ENCODE measurements around the gene CNTN5. TPM values are rescaled to one million over a fixed set of nuclear protein-coding genes. Genes with fewer than 3 reads are reported as not detected.
"Not testable (repeated sequence)": the region's sequence is repeated elsewhere in the genome, so short reads cannot be mapped to it uniquely, and the experiment has no call there.

The CNTN5 gene
- polyA plus RNA-seq, 1 of the 3 experiments (the other 2 are of a cell fraction) = not detected

GRCh38 chr11:99822846-99823565 lies 802.3 kb downstream of the CNTN5 start:
- H3K36me3 ChIP-seq (replicated peaks in 1 of 2; ENCODE audit: control insufficient read depth in 1 of 2, insufficient read depth in 2 of 2, low read length in 1 of 2) = no peaks in the 10 kb centered on the region
- H3K27ac ChIP-seq (ENCODE audit: low read depth in 2 of 2, low read length in 1 of 2) = no peak overlapping the region
- H3K4me1 ChIP-seq (ENCODE audit: control insufficient read depth in 1 of 2, insufficient read depth in 2 of 2, low read depth in 1 of 2, low read length in 1 of 2) = no peaks in the 10 kb centered on the region
- H3K9ac ChIP-seq = no peak overlapping the region
- POLR2A ChIA-PET = no interaction called here
- H3K79me2 ChIP-seq (ENCODE audit: insufficient read depth) = no peaks in the 10 kb centered on the region
- WGBS (ENCODE audit: low lambda C conversion rate) = 5% methylated on average over 6 of the region's 6 CpGs
- no peak overlapping the region for H3K4me2 ChIP-seq
- H2AFZ ChIP-seq (ENCODE audit: low read depth) = no peak overlapping the region
- no peaks in the 10 kb centered on the region for H3K9me2 ChIP-seq
- TF ChIP-seq CHD2 (IDR thresholded peaks at IDR 0.05; ENCODE audit: low read length, partially characterized antibody) = no peak
- no peak for TF ChIP-seq ZBTB33 (IDR thresholded peaks at IDR 0.05; ENCODE audit: borderline replicate concordance, low read depth)
- H3K27me3 ChIP-seq (ENCODE audit: insufficient read depth) = no peaks in the 10 kb centered on the region
- no peaks in the 10 kb centered on the region for H3K9me3 ChIP-seq
- CTCF ChIA-PET = no interaction called here
- no peak overlapping the region for H3K4me3 ChIP-seq (ENCODE audit: low read depth in 2 of 2, low read length in 1 of 2)
- DNase-seq = no peak
- H4K20me1 ChIP-seq (ENCODE audit: insufficient read depth) = no peaks in the 10 kb centered on the region
- H3F3A ChIP-seq (replicated peaks; ENCODE audit: insufficient read depth) = no peaks in the 10 kb centered on the region

GRCh38 chr11:99836739-99837138 lies 816.0 kb downstream of the CNTN5 start:
- POLR2A ChIA-PET, DNase-seq, CTCF ChIA-PET: not testable (repeated sequence)

GRCh38 chr11:99841885-99842284 lies 821.1 kb downstream of the CNTN5 start:
- no peaks in the 10 kb centered on the region for H3F3A ChIP-seq (replicated peaks; ENCODE audit: insufficient read depth)
- CTCF ChIA-PET = no interaction called here
- no peak overlapping the region for H3K27ac ChIP-seq (ENCODE audit: low read depth in 2 of 2, low read length in 1 of 2)
- H3K9ac ChIP-seq = no peak overlapping the region
- H3K9me3 ChIP-seq = no peaks in the 10 kb centered on the region
- no peaks in the 10 kb centered on the region for H3K27me3 ChIP-seq (ENCODE audit: insufficient read depth)
- no peaks in the 10 kb centered on the region for H4K20me1 ChIP-seq (ENCODE audit: insufficient read depth)
- POLR2A ChIA-PET = no interaction called here
- H2AFZ ChIP-seq (ENCODE audit: low read depth) = no peak overlapping the region
- no peaks in the 10 kb centered on the region for H3K79me2 ChIP-seq (ENCODE audit: insufficient read depth)
- no peak overlapping the region for H3K4me2 ChIP-seq
- no peak for TF ChIP-seq CTCF (IDR thresholded peaks at IDR 0.05)
- TF ChIP-seq ZBTB33 (IDR thresholded peaks at IDR 0.05; ENCODE audit: borderline replicate concordance, low read depth) = no peak
- no peak for TF ChIP-seq PBX3 (IDR thresholded peaks at IDR 0.05)
- TF ChIP-seq GATA2 (CRISPR knock-in tag; IDR thresholded peaks at IDR 0.05) = no peak
- DNase-seq = no peak
- WGBS (ENCODE audit: low lambda C conversion rate) = 4% methylated on average over 7 of the region's 7 CpGs
- no peak overlapping the region for H3K4me3 ChIP-seq (ENCODE audit: low read depth in 2 of 2, low read length in 1 of 2)
- no peaks in the 10 kb centered on the region for H3K36me3 ChIP-seq (replicated peaks in 1 of 2; ENCODE audit: control insufficient read depth in 1 of 2, insufficient read depth in 2 of 2, low read length in 1 of 2)
- no peaks in the 10 kb centered on the region for H3K9me2 ChIP-seq
- no peaks in the 10 kb centered on the region for H3K4me1 ChIP-seq (ENCODE audit: control insufficient read depth in 1 of 2, insufficient read depth in 2 of 2, low read depth in 1 of 2, low read length in 1 of 2)

More at GRCh38 chr11:99836739-99837138, 816.0 kb downstream of the CNTN5 start:
- H3K4me1 ChIP-seq (ENCODE audit: control insufficient read depth in 1 of 2, insufficient read depth in 2 of 2, low read depth in 1 of 2, low read length in 1 of 2); H3K9ac ChIP-seq; H3K27me3 ChIP-seq (ENCODE audit: insufficient read depth); H3K79me2 ChIP-seq (ENCODE audit: insufficient read depth); H3K9me2 ChIP-seq; H2AFZ ChIP-seq (ENCODE audit: low read depth); H3K4me2 ChIP-seq; H4K20me1 ChIP-seq (ENCODE audit: insufficient read depth); H3F3A ChIP-seq (replicated peaks; ENCODE audit: insufficient read depth); H3K9me3 ChIP-seq; H3K27ac ChIP-seq (ENCODE audit: low read depth in 2 of 2, low read length in 1 of 2); H3K4me3 ChIP-seq (ENCODE audit: low read depth in 2 of 2, low read length in 1 of 2); H3K36me3 ChIP-seq (replicated peaks in 1 of 2; ENCODE audit: control insufficient read depth in 1 of 2, insufficient read depth in 2 of 2, low read length in 1 of 2): not testable (repeated sequence)

Data from SK-N-SH (cell line).